ENCODE results near the gene COX20. TPM values are rescaled to one million over a fixed set of nuclear protein-coding genes. Genes with fewer than 3 reads are reported as not detected.

Gene COX20
- total and polyA plus RNA-seq, 8 donors = 10.7 to 44.5 (median 18.2) TPM

DNA sequence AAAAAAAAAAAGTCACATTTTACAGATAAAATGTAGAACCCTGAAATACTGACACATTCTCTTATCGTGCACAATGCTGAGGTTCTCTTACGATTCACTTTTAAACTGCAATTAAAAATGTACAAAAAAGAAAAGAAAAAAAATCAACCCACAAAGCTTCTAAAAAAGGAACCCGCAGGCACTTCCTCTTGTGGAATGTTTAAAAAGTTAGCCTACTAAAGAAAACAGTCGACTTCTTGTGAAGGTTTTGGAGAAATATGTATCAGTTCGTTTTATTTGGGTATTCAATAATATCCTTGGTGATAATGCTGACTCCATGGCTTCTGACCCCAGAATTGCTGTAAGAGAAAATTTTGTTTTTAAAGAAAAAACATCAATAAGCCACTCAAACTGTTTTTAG is 18.7 kb downstream of the COX20 start:
- H3K27ac ChIP-seq = no peak overlapping the region
- H3K9me3 ChIP-seq = no peaks in the 10 kb centered on the region
- H3K27me3 ChIP-seq = no peaks in the 10 kb centered on the region
- WGBS, 2 donors = 66 to 74% methylated on average over 5 of the region's 5 CpGs
- FAIRE-seq = no peak
- no peak overlapping the region for H3K4me3 ChIP-seq
- no peak for ATAC-seq
- peaks cover 8 to 61% (median 32%) of the 10 kb centered on the region in 3 donors for H3K36me3 ChIP-seq
- DNase-seq = no peak
- TF ChIP-seq, protein P1, sequence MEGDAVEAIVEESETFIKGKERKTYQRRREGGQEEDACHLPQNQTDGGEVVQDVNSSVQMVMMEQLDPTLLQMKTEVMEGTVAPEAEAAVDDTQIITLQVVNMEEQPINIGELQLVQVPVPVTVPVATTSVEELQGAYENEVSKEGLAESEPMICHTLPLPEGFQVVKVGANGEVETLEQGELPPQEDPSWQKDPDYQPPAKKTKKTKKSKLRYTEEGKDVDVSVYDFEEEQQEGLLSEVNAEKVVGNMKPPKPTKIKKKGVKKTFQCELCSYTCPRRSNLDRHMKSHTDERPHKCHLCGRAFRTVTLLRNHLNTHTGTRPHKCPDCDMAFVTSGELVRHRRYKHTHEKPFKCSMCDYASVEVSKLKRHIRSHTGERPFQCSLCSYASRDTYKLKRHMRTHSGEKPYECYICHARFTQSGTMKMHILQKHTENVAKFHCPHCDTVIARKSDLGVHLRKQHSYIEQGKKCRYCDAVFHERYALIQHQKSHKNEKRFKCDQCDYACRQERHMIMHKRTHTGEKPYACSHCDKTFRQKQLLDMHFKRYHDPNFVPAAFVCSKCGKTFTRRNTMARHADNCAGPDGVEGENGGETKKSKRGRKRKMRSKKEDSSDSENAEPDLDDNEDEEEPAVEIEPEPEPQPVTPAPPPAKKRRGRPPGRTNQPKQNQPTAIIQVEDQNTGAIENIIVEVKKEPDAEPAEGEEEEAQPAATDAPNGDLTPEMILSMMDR (IDR thresholded peaks at IDR 0.05) = no peak
- intact Hi-C loops (cut with DNase I) = no loop called here
- H3K4me1 ChIP-seq = peaks cover under 1 to 32% (median 28%) of the 10 kb centered on the region in 3 donors

DNA sequence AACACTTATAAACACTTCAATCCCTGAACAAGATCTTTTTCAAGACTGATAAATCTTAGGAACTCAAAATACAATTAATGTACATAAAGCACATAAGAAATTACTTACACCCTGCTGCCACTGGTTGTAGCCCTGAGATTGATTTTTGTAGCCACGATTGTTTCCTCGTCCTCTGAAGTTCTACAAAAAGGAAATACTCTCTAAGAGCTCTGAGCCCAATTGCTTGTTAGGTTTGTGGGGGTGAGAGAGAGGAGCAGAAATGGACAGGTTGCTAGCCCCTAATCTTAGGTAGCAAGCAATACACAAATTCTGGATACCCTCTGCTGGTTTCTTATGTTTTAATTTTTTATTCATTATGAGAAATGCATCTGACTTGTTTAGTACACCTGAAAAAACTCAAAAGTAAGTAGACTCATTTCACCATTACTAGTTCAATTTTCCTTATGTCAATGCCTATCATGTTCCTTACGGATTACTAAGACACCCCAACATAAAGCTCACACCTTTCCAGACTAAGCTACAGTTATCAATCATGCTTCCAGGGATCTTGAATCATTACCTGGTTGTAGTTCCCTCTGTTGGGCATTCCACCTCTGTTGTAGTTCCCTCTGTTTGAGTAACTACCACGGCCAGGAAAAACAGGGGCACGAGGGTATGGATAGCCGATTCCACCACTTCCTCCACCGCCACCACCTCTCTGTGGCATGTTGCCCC is 19.6 kb downstream of the COX20 start:
- H3K4me1 ChIP-seq = peaks cover 9 to 37% (median 32%) of the 10 kb centered on the region in 3 donors
- FAIRE-seq (no peak), ATAC-seq (no peak), DNase-seq (no peak)
- no peaks in the 10 kb centered on the region for H3K27me3 ChIP-seq
- H3K27ac ChIP-seq = no peak overlapping the region
- H3K9me3 ChIP-seq = no peaks in the 10 kb centered on the region
- H3K36me3 ChIP-seq = peaks cover 14 to 69% (median 41%) of the 10 kb centered on the region in 3 donors
- intact Hi-C loops (cut with DNase I) = no loop called here
- no peak overlapping the region for H3K4me3 ChIP-seq
- TF ChIP-seq, protein P1 (IDR thresholded peaks at IDR 0.05) = no peak
- WGBS, 2 donors = 64 to 72% methylated on average over 7 of the region's 7 CpGs

DNA sequence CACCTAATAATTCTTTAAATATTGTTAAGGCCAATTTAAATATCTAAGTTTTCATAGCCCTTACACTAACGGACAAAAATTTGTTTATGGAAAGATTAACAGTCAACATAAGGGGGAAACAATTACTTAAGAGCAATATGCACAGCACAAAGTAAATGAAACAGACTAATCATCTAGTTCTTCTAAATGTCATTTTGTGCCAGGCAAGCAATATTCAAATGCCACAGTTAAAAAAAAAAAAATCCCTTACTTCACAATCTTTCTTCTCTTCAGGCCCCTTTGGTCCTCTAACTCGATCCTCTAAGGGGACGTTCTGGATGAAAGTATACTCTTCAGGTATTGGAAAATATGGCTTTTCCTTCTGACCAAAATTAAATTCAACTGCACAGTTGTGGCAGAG is 22.3 kb downstream of the COX20 start:
- H3K9me3 ChIP-seq = no peaks in the 10 kb centered on the region
- no peak overlapping the region for H3K27ac ChIP-seq
- ATAC-seq = no peak
- WGBS, 2 donors = 73 to 74% methylated on average over 3 of the region's 3 CpGs
- TF ChIP-seq, protein P1 (IDR thresholded peaks at IDR 0.05) = no peak
- intact Hi-C loops (cut with DNase I) = no loop called here
- no peak for FAIRE-seq
- peaks cover 19 to 47% (median 23%) of the 10 kb centered on the region in 3 donors for H3K4me1 ChIP-seq
- no peaks in the 10 kb centered on the region for H3K27me3 ChIP-seq
- H3K36me3 ChIP-seq = peaks cover 16 to 72% (median 42%) of the 10 kb centered on the region in 3 donors
- no peak for DNase-seq
- no peak overlapping the region for H3K4me3 ChIP-seq

DNA sequence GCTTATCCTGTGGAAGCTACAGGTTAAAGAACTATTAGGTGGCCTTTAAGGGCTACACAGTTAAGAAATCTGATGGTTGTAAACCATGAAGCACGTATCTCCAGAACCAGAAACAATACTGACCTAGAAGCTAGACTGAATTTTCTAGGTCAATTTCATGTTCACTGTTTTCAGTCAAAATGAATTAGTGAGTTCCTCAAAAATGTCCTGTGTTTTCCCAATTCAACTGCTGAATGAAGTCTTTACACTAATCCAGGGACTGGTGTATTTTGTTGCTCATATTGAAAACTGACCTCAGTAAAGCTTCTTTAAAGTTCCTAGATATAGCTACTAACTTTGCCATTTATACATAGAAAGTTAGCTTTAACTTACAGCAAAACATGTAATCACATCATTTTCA is 22.9 kb downstream of the COX20 start:
- Histone ChIP-seq H3K27me3 (no peaks in the 10 kb centered on the region), H3K4me3 (no peak overlapping the region), H3K27ac (no peak overlapping the region), H3K9me3 (no peaks in the 10 kb centered on the region), H3K36me3 (peaks cover 16 to 69% (median 42%) of the 10 kb centered on the region in 3 donors), H3K4me1 (peaks cover 19 to 47% (median 23%) of the 10 kb centered on the region in 3 donors)
- ATAC-seq = no peak
- no peak for FAIRE-seq
- TF ChIP-seq, protein P1 (IDR thresholded peaks at IDR 0.05) = no peak
- WGBS, 2 donors = 72 to 87% methylated on average over 1 of the region's 1 CpG
- intact Hi-C loops (cut with DNase I) = no loop called here
- no peak for DNase-seq

DNA sequence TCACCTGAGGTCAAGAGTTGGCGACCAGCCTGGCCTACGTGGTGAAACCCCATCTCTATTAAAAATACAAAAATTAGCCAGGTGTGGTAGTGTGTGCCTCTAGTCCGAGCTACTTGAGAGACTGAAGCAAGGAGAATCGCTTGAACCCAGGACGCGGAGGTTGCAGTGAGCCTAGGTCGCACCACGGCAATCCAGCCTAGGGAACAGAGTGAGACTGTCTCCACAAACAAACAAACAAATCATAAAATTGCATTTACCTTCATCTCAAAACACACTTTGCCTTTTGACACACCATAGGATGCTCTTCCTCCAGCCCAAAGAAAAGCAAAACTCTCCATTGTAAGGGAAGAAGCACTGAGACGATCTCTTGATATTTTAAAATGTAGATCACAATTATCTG is 24.6 kb downstream of the COX20 start:
- DNase-seq (no peak), FAIRE-seq (no peak), ATAC-seq (no peak)
- H3K36me3 ChIP-seq = peaks cover 16 to 53% (median 42%) of the 10 kb centered on the region in 3 donors
- peak overlapping the region in 2 of 4 donors; percentile 98 to 99 for H3K4me3 ChIP-seq
- H3K27ac ChIP-seq = no peak overlapping the region
- peaks cover 19 to 41% (median 23%) of the 10 kb centered on the region in 3 donors for H3K4me1 ChIP-seq
- no peaks in the 10 kb centered on the region for H3K27me3 ChIP-seq
- intact Hi-C loops (cut with DNase I) = loop anchor here in 1 of 3 donors (2.0 kb wide), 1 partner anchor 21 kb away; no protein-coding TSS in a partner anchor
- 46 to 58% methylated on average over 9 of the region's 9 CpGs for WGBS, 2 donors
- H3K9me3 ChIP-seq = no peaks in the 10 kb centered on the region
- TF ChIP-seq, protein P1 (IDR thresholded peaks at IDR 0.05) = no peak

Measured in pancreas (tissue), 10 donors.